IPS-18a (cell line): ENCODE measurements around the gene MAP2K3.
"Not testable (repeated sequence)": the region's sequence is repeated elsewhere in the genome, so short reads cannot be mapped to it uniquely, and the experiment has no call there.

Source experiments
- H3K27ac ChIP-seq: one replicate; pipeline ENCODE4 v1.5.1; 2013; ENCODE audit warnings: low read length
- H3K27me3 ChIP-seq: one replicate; pipeline ENCODE4 v1.6.1; 2013; ENCODE audit warnings: mild to moderate bottlenecking, low read length; ENCODE audit not compliant: control insufficient read depth, insufficient read depth
- H3K36me3 ChIP-seq: one replicate; pipeline ENCODE4 v1.6.1; 2013; ENCODE audit warnings: low read depth, low read length; ENCODE audit not compliant: control insufficient read depth
- H3K4me1 ChIP-seq: one replicate; pipeline ENCODE4 v1.6.1; 2013; ENCODE audit warnings: low read depth, low read length; ENCODE audit not compliant: control insufficient read depth
- H3K4me3 ChIP-seq: one replicate; pipeline ENCODE4 v1.5.1; 2013; ENCODE audit warnings: low read length
- H3K9ac ChIP-seq: one replicate; pipeline ENCODE4 v1.6.1; 2013; ENCODE audit warnings: mild to moderate bottlenecking, low read length, moderate library complexity
- H3K9me3 ChIP-seq: one replicate; pipeline ENCODE4 v1.6.1; 2013; ENCODE audit warnings: low read depth, low read length; ENCODE audit not compliant: control insufficient read depth

MAP2K3 gene

GRCh38 chr17:21319686-21320375, 35.3 kb downstream of the MAP2K3 start:
- not testable (repeated sequence) for H3K9ac ChIP-seq, H3K27ac ChIP-seq, H3K4me3 ChIP-seq, H3K36me3 ChIP-seq, H3K9me3 ChIP-seq, H3K4me1 ChIP-seq
- peaks cover 30% of the 10 kb centered on the region for H3K27me3 ChIP-seq

- peaks cover 30% of the 10 kb centered on the region for H3K27me3 ChIP-seq
- not testable (repeated sequence) for H3K4me3 ChIP-seq, H3K4me1 ChIP-seq, H3K36me3 ChIP-seq, H3K27ac ChIP-seq, H3K9me3 ChIP-seq, H3K9ac ChIP-seq
Measured at GRCh38 chr17:21320430-21320829, 35.9 kb downstream of the MAP2K3 start.

- H3K27me3 ChIP-seq = peaks cover 30% of the 10 kb centered on the region
- H3K36me3 ChIP-seq, H3K4me3 ChIP-seq, H3K9me3 ChIP-seq, H3K9ac ChIP-seq, H3K4me1 ChIP-seq, H3K27ac ChIP-seq: not testable (repeated sequence)
Measured at GRCh38 chr17:21321061-21321460, 36.5 kb downstream of the MAP2K3 start.

- H3K9ac ChIP-seq, H3K27ac ChIP-seq, H3K4me3 ChIP-seq, H3K4me1 ChIP-seq, H3K9me3 ChIP-seq, H3K36me3 ChIP-seq: not testable (repeated sequence)
- peaks cover 30% of the 10 kb centered on the region for H3K27me3 ChIP-seq
Measured at GRCh38 chr17:21321744-21322191, 37.3 kb downstream of the MAP2K3 start.

GRCh38 chr17:21323257-21324111, 39.0 kb downstream of the MAP2K3 start:
- H3K36me3 ChIP-seq, H3K4me1 ChIP-seq, H3K27ac ChIP-seq, H3K9ac ChIP-seq, H3K9me3 ChIP-seq: not testable (repeated sequence)
- Histone ChIP-seq H3K27me3 (peaks cover 17% of the 10 kb centered on the region), H3K4me3 (peak overlapping the region; percentile 74)

GRCh38 chr17:21324741-21325140, 40.2 kb downstream of the MAP2K3 start:
- not testable (repeated sequence) for H3K4me3 ChIP-seq, H3K4me1 ChIP-seq, H3K27ac ChIP-seq, H3K9me3 ChIP-seq, H3K36me3 ChIP-seq, H3K9ac ChIP-seq
- H3K27me3 ChIP-seq = peaks cover 10% of the 10 kb centered on the region

GRCh38 chr17:21327921-21328320, 43.4 kb downstream of the MAP2K3 start:
- not testable (repeated sequence) for H3K4me1 ChIP-seq, H3K9ac ChIP-seq, H3K9me3 ChIP-seq, H3K27ac ChIP-seq, H3K4me3 ChIP-seq, H3K36me3 ChIP-seq
- peaks cover 10% of the 10 kb centered on the region for H3K27me3 ChIP-seq

- H3K27me3 ChIP-seq, H3K4me3 ChIP-seq, H3K36me3 ChIP-seq, H3K9ac ChIP-seq, H3K4me1 ChIP-seq, H3K27ac ChIP-seq, H3K9me3 ChIP-seq: not testable (repeated sequence)
Measured at GRCh38 chr17:21328778-21329177, 44.3 kb downstream of the MAP2K3 start.

- Histone ChIP-seq H3K4me3 (no peak overlapping the region), H3K9me3 (peaks cover 3% of the 10 kb centered on the region)
Measured at GRCh38 chr17:21330436-21331160, 46.1 kb downstream of the MAP2K3 start.

GRCh38 chr17:21336541-21337294, 52.2 kb downstream of the MAP2K3 start:
- not testable (repeated sequence) for H3K4me1 ChIP-seq, H3K27ac ChIP-seq, H3K9me3 ChIP-seq, H3K9ac ChIP-seq, H3K27me3 ChIP-seq, H3K4me3 ChIP-seq, H3K36me3 ChIP-seq

More at GRCh38 chr17:21330436-21331160, 46.1 kb downstream of the MAP2K3 start:
- no peaks in the 10 kb centered on the region for H3K36me3 ChIP-seq
- H3K27ac ChIP-seq = no peak overlapping the region
- no peaks in the 10 kb centered on the region for H3K27me3 ChIP-seq
- H3K4me1 ChIP-seq = no peaks in the 10 kb centered on the region
- H3K9ac ChIP-seq = no peak overlapping the region

GRCh38 chr17:21337981-21338625, 53.6 kb downstream of the MAP2K3 start:
- H3K4me3 ChIP-seq, H3K36me3 ChIP-seq, H3K9ac ChIP-seq, H3K27me3 ChIP-seq, H3K27ac ChIP-seq, H3K4me1 ChIP-seq, H3K9me3 ChIP-seq: not testable (repeated sequence)
